ENCODE data around the gene HCFC1. TPM values are rescaled to one million over a fixed set of nuclear protein-coding genes. Genes with fewer than 3 reads are reported as not detected.

The HCFC1 gene
- total and polyA plus RNA-seq, 9 of the 15 experiments (the other 6 are each of a cell fraction or from before 2014, with no cell fraction given) = 2.8 to 133 (median 17.1) TPM

DNA sequence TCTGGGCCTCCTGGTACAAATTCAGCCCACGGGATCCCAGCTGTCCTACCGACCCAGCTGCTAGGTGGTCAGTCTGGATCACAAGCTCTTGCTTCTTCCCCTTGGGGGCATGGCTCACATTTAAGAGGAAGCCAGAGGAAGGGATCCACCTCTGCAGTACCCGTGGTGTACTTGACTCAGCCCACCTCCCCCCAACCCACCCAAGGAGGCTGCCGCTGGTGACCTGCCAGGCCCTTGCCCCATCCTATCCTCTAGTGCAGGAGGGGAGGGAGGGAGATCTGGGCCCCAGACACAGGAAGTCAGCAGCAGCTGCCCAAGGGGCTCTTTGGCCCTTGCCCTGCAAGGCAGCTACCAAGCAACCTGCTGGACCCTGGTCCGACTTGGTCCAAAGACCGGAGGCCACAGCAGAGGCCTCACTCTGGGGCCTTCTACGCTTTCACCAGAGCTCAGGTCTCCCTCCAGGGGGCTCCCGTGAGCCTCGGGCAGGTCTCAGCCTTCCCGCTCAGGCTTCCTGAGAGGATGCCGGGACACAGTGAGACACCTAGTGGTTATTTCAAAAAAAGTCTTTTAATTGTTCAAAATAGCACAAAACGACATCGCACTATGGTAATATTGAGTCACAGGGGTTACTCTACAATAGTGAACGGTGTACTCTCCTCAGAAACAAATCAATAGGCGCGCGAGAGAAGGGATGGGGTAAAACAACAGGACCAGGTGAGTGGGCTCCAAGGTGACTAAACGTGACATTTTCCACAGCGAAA lies 24.4 kb downstream of the HCFC1 start (continued):
- TF ChIP-seq CCNT2 (IDR thresholded peaks at IDR 0.05; ENCODE audit: borderline replicate concordance, extremely low read depth, insufficient read length, low read depth, low read length) = no peak
- no peak for TF ChIP-seq MECOM (CRISPR knock-in tag; IDR thresholded peaks at IDR 0.05)
- 0 out of 2 replicates have a peak, but pooled peaks have one; percentile 17 for TF ChIP-seq CREB1 (IDR thresholded peaks at IDR 0.05)
- no peak for TF ChIP-seq CREB1 (CRISPR knock-in tag; IDR thresholded peaks at IDR 0.05)
- TF ChIP-seq EZH2 (IDR thresholded peaks at IDR 0.05; ENCODE audit: borderline replicate concordance, low read depth, low read length) = no peak
- TF ChIP-seq POLR2A (conservative IDR thresholded peaks at IDR 0.05) = peak; percentile 56; the same call in 1 of the 2 replicates
- no peak for TF ChIP-seq GATAD2A (IDR thresholded peaks at IDR 0.05)
- no peak for TF ChIP-seq ZBTB8A (IDR thresholded peaks at IDR 0.05; ENCODE audit: partially characterized antibody)
- TF ChIP-seq TRIM24 (IDR thresholded peaks at IDR 0.05) = no peak
- no peak for TF ChIP-seq PHB (CRISPR knock-in tag; IDR thresholded peaks at IDR 0.05)
- TF ChIP-seq, protein P1, sequence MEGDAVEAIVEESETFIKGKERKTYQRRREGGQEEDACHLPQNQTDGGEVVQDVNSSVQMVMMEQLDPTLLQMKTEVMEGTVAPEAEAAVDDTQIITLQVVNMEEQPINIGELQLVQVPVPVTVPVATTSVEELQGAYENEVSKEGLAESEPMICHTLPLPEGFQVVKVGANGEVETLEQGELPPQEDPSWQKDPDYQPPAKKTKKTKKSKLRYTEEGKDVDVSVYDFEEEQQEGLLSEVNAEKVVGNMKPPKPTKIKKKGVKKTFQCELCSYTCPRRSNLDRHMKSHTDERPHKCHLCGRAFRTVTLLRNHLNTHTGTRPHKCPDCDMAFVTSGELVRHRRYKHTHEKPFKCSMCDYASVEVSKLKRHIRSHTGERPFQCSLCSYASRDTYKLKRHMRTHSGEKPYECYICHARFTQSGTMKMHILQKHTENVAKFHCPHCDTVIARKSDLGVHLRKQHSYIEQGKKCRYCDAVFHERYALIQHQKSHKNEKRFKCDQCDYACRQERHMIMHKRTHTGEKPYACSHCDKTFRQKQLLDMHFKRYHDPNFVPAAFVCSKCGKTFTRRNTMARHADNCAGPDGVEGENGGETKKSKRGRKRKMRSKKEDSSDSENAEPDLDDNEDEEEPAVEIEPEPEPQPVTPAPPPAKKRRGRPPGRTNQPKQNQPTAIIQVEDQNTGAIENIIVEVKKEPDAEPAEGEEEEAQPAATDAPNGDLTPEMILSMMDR (IDR thresholded peaks at IDR 0.05 in 2 of 3, conservative IDR thresholded peaks at IDR 0.05 in 1 of 3; ENCODE audit: insufficient read depth in 2 of 3, low read depth in 1 of 3, low read length in 3 of 3) = peak; percentile 97 to 99 (median 99)
- TF ChIP-seq SRF (CRISPR knock-in tag; IDR thresholded peaks at IDR 0.05) = no peak
- TF ChIP-seq GATA2 (CRISPR knock-in tag; IDR thresholded peaks at IDR 0.05) = no peak
- TF ChIP-seq CREM (IDR thresholded peaks at IDR 0.05; ENCODE audit: low read depth) = no peak
